Urinary bladder (tissue), 4 donors: Measurements from ENCODE around the gene RAB11FIP2. TPM values are rescaled to one million over a fixed set of nuclear protein-coding genes. Genes with fewer than 3 reads are reported as not detected.
"Not testable (repeated sequence)": the region's sequence is repeated elsewhere in the genome, so short reads cannot be mapped to it uniquely, and the experiment has no call there.

Experiments used
- DNase-seq: peaks from one replicate; pipeline ENCODE4 v3.0.0-alpha.2; 2015; ENCODE audit errors: extremely low spot score
- H3K27ac ChIP-seq: one replicate; pipeline ENCODE4 v1.5.1; 2013; ENCODE audit warnings: low read depth, mild to moderate bottlenecking, moderate library complexity
- H3K36me3 ChIP-seq: one replicate; pipeline ENCODE4 v1.6.1; 2013; ENCODE audit warnings: mild to moderate bottlenecking, moderate library complexity; ENCODE audit not compliant: insufficient read depth
- H3K4me1 ChIP-seq: one replicate; pipeline ENCODE4 v1.6.1; 2013; ENCODE audit warnings: mild to moderate bottlenecking, moderate library complexity; ENCODE audit not compliant: insufficient read depth
- H3K4me3 ChIP-seq: one replicate; pipeline ENCODE4 v1.5.1; 2013; ENCODE audit warnings: low read depth, low read length
- WGBS: extraction: QIAGEN DNeasy Blood & Tissue Kit; methylation state at CpG from one replicate; pipeline ENCODE4 v1.1.7; 2013; 5-methylcytosine and 5-hydroxymethylcytosine counted together
- polyA plus RNA-seq: library from polyadenylated mRNA; stranded (reverse); fragments of 200-250 nt; gene quantifications from one replicate; pipeline ENCODE4 v1.2.3, GENCODE V29; 2013
- total RNA-seq: library from RNA; depleted of rRNA; stranded (reverse); fragments of >200 nt; gene quantifications from one replicate; pipeline ENCODE4 v1.2.3, GENCODE V29; 2014
- donor health status: healthy with polysubstance abuse.
- donor health status: healthy.

The RAB11FIP2 gene
- 56.5 TPM for total RNA-seq
- polyA plus RNA-seq = 14.4 TPM

GRCh38 chr10:118046395-118047156, at the start of gene RAB11FIP2:
RAB11FIP2 (minus strand) TSS chr10:118046941; CDS start chr10:118046163, 778 bp downstream.
- peak within 1 kb of the TSS; percentile 81 for H3K27ac ChIP-seq
- DNase-seq = peak; percentile 69
- H3K36me3 ChIP-seq = no peaks in the 10 kb centered on the region
- WGBS = under 1% methylated on average over 83 of the region's 83 CpGs
- no peaks in the 10 kb centered on the region for H3K4me1 ChIP-seq
- H3K4me3 ChIP-seq = peak within 1 kb of the TSS; percentile 72

DNA sequence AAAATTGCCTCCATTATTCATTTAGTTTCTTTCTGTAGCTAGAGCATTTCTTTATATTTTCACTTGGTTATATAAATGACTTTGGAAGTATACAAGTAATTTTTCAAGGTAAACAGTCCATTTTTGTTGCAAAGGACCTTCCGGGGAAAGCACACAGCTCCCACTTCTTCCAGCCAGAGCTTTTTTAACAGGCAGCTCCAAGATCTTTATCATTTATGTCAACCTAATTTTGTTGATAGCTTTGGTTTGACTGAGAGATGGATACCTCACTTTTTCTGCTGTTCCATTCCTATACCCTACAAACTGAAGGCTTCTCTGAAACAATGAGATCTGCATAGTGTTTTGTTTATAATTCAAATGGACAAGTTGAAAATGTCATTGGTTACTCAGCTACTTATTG, 49.3 kb upstream of the RAB11FIP2 start:
- no peak for DNase-seq
- Histone ChIP-seq H3K36me3 (no peaks in the 10 kb centered on the region), H3K4me3 (no peak overlapping the region), H3K27ac (no peak overlapping the region), H3K4me1 (no peaks in the 10 kb centered on the region)
- WGBS = 84% methylated on average over 1 of the region's 1 CpG

- 82% methylated on average over 1 of the region's 1 CpG for whole genome bisulfite sequencing
Observed at GRCh38 chr10:118092209-118092608, 45.5 kb upstream of the RAB11FIP2 start.

GRCh38 chr10:118080817-118081216, 34.1 kb upstream of the RAB11FIP2 start:
- Histone ChIP-seq H3K36me3 (no peaks in the 10 kb centered on the region), H3K27ac (no peak overlapping the region), H3K4me1 (no peaks in the 10 kb centered on the region), H3K4me3 (no peak overlapping the region)
- WGBS = 86% methylated on average over 4 of the region's 4 CpGs
- DNase-seq = no peak

More at GRCh38 chr10:118092209-118092608, 45.5 kb upstream of the RAB11FIP2 start:
- no peaks in the 10 kb centered on the region for H3K36me3 ChIP-seq
- no peak overlapping the region for H3K4me3 ChIP-seq
- no peak overlapping the region for H3K27ac ChIP-seq
- no peaks in the 10 kb centered on the region for H3K4me1 ChIP-seq
- DNase-seq = no peak

- no peaks in the 10 kb centered on the region for H3K36me3 ChIP-seq
- H3K4me1 ChIP-seq = no peaks in the 10 kb centered on the region
- H3K27ac ChIP-seq = no peak overlapping the region
- H3K4me3 ChIP-seq = no peak overlapping the region
- DNase-seq = no peak
- 81% methylated on average over 3 of the region's 3 CpGs for WGBS
Observed at GRCh38 chr10:118076705-118077104, 30.0 kb upstream of the RAB11FIP2 start.

DNA sequence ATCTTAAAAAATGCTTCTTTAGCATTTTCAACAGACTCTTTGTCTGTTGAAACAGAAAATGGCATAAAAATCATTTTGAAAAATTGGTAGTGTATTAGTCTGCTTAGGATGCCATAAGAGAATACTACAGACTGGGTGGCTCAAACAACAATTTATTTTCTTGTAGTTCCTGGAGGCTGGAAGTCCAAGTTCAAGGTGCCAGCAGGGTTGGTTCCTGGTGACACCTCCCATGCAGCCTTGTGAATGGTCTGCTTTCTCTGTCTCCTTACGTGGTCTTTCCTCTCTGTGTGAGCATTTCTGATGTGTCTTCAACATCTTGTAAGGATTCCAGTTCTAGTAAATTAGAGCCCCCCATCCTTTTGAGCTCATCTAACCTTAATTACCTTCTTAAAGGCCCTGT, 26.1 kb upstream of the RAB11FIP2 start:
- H3K4me3 ChIP-seq = no peak overlapping the region

GRCh38 chr10:118067389-118067788, 20.6 kb upstream of the RAB11FIP2 start:
- not testable (repeated sequence) for H3K4me1 ChIP-seq, DNase-seq, H3K4me3 ChIP-seq, H3K27ac ChIP-seq, H3K36me3 ChIP-seq
- 93% methylated on average over 1 of the region's 1 CpG for WGBS

More for the DNA sequence above, 26.1 kb upstream of the RAB11FIP2 start:
- no peak overlapping the region for H3K27ac ChIP-seq
- no peaks in the 10 kb centered on the region for H3K4me1 ChIP-seq
- no peak for DNase-seq
- H3K36me3 ChIP-seq = no peaks in the 10 kb centered on the region
- 91% methylated on average over 1 of the region's 1 CpG for WGBS

GRCh38 chr10:118062798-118063238, 16.1 kb upstream of the RAB11FIP2 start:
- H3K36me3 ChIP-seq = no peaks in the 10 kb centered on the region
- no peak overlapping the region for H3K4me3 ChIP-seq
- no peak overlapping the region for H3K27ac ChIP-seq
- H3K4me1 ChIP-seq = no peaks in the 10 kb centered on the region
- 68% methylated on average over 4 of the region's 4 CpGs for WGBS
- no peak for DNase-seq

DNA sequence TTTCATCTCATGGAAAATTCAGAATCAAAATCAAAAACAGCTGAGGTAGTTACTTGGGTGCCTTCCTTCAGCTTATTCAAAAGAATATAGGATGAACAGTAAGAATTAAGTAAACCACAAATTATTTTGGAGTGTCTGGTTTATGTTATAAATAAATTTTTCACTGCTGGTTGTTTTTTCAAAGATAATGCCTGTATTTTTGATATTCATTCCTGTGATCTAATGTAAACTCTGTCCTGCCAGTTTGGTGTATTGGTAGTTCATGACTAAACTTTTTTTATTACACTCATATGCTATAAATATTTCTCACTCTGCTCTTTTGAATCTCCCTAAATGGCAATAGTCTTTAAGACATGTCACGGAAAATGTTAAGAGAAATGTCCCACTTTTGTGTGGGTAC, 11.6 kb upstream of the RAB11FIP2 start:
- no peak overlapping the region for H3K4me3 ChIP-seq
- H3K36me3 ChIP-seq = no peaks in the 10 kb centered on the region
- peaks cover 1% of the 10 kb centered on the region for H3K4me1 ChIP-seq
- no peak overlapping the region for H3K27ac ChIP-seq
- 94% methylated on average over 1 of the region's 1 CpG for WGBS
- DNase-seq = no peak

DNA sequence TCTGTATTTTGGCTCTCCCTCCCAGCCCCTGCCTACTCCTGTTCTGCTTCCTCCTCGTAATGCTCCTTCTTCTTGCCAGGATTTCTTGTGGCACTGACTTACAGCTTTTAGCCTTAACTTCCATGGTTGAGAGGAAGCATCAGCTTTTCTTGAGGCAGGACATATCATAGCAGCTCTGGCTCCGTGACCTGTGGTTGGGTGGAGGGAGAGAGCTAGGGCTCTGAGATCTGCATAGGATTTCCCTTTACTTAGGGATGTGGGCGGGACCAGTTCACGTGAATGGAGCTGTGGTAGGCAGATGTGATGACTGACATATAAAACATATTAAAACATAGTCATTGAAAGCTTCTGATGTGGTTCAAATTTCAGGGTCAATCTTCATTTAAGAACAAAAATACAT, 10.6 kb upstream of the RAB11FIP2 start:
- H3K27ac ChIP-seq = no peak overlapping the region
- no peaks in the 10 kb centered on the region for H3K36me3 ChIP-seq
- no peak for DNase-seq
- WGBS = 89% methylated on average over 4 of the region's 4 CpGs
- H3K4me1 ChIP-seq = peaks cover 1% of the 10 kb centered on the region
- H3K4me3 ChIP-seq = no peak overlapping the region

GRCh38 chr10:118054383-118054782, 7.6 kb upstream of the RAB11FIP2 start:
- Histone ChIP-seq H3K36me3 (no peaks in the 10 kb centered on the region), H3K4me1 (peaks cover 1% of the 10 kb centered on the region), H3K27ac (no peak overlapping the region), H3K4me3 (no peak overlapping the region)
- WGBS = 93% methylated on average over 2 of the region's 2 CpGs
- no peak for DNase-seq

- Histone ChIP-seq H3K36me3 (no peaks in the 10 kb centered on the region), H3K4me3 (no peak overlapping the region), H3K4me1 (peaks cover 1% of the 10 kb centered on the region), H3K27ac (no peak overlapping the region)
- 83% methylated on average over 2 of the region's 2 CpGs for WGBS
- no peak for DNase-seq
Observed at GRCh38 chr10:118052816-118053215, 6.1 kb upstream of the RAB11FIP2 start.

GRCh38 chr10:118047880-118048279, 1.1 kb upstream of the RAB11FIP2 start:
- Histone ChIP-seq H3K4me3 (no peak overlapping the region), H3K36me3 (no peaks in the 10 kb centered on the region), H3K4me1 (no peaks in the 10 kb centered on the region), H3K27ac (no peak overlapping the region)
- DNase-seq = no peak
- WGBS = 69% methylated on average over 5 of the region's 5 CpGs

GRCh38 chr10:118047157-118047719, 497 bp upstream of the RAB11FIP2 start:
- H3K27ac ChIP-seq = peak overlapping the region; percentile 79
- no peaks in the 10 kb centered on the region for H3K36me3 ChIP-seq
- peak overlapping the region; percentile 72 for H3K4me3 ChIP-seq
- no peaks in the 10 kb centered on the region for H3K4me1 ChIP-seq
- DNase-seq = no peak
- WGBS = 49% methylated on average over 22 of the region's 22 CpGs
